Keratinocyte (primary cell): ENCODE measurements around the gene KDM1B.

Experiments
- CTCF ChIP-seq, 3 experiments: IDR thresholded peaks in 1 of 3; conservative IDR thresholded peaks in 1 of 3; optimal IDR thresholded peaks in 1 of 3; 2 replicates in 2 of 3; 3 replicates in 1 of 3; pipeline versions ENCODE3 to v1.5.1; 2011; ENCODE audit warnings: low read length in 3 of 3, mild to moderate bottlenecking in 3 of 3, moderate library complexity in 2 of 3, control low read depth in 1 of 3, inconsistent platforms in 1 of 3; ENCODE audit not compliant: insufficient read depth in 2 of 3; ENCODE audit errors: extremely low read depth in 1 of 3
- EZH2 ChIP-seq: IDR thresholded peaks from one replicate; pipeline ENCODE4 v1.6.1; 2012; ENCODE audit warnings: inconsistent platforms, mild to moderate bottlenecking, low read length, moderate library complexity

GRCh38 chr6:18247002-18247401 is 91.8 kb downstream of the KDM1B start:
- no peak for TF ChIP-seq CTCF (optimal IDR thresholded peaks at IDR 0.05 in 1 of 3, IDR thresholded peaks at IDR 0.05 in 1 of 3, conservative IDR thresholded peaks at IDR 0.05 in 1 of 3; ENCODE audit: extremely low read depth in 1 of 3, insufficient read depth in 2 of 3, low read length in 3 of 3)
- TF ChIP-seq EZH2, result no peak
